Ramos (cell line): ENCODE results near the gene FOLR2.
"Not testable (repeated sequence)": the region's sequence is repeated elsewhere in the genome, so short reads cannot be mapped to it uniquely, and the experiment has no call there.

ENCODE experiments used
- in situ Hi-C: fragments of 300-500 bp; cut with MboI; formaldehyde crosslinking; loops from one replicate; pipeline ENCODE4 v1.14.3; 2022; ENCODE audit warnings: low sequenced_read_pairs; ENCODE audit not compliant: unreplicated experiment

Gene FOLR2

DNA sequence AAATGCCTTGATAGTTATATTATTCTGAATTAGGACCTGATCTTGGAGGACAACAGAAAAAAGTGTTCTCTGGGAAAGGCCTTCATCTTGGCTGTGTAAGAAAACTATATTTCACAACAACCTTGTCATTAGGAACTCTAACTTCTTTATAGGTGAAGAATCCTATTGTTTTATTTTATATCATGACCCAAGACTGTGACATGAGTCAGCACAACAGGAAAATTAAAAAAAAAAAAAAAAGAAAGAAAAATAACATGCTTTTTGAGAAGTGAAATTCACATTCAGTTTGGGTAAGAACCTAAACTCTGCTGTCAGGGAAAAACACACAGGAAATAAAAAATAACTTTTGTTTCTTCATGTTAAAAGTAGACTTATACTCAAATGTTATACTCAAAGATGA is 11.7 kb upstream of the FOLR2 start:
- in situ Hi-C loops: no loop called here

DNA sequence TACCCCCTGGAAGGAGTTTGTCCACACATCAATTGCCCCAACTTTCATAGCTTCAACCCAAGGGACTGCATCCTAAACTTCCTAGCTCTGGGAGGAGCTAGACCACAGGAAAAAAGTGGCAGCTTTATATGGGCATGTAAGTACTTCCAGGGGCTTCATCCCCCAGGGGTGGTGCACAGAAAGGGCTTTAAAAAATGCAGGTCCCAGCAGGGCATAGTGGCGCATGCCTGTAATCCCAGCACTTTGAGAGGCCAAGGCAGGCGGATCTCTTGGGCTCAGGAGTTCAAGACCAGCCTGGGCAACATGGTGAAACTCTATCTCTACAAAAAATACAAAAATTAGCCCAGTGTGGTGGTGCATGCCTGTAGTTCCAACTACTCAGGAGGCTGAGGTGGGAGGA is 9.8 kb upstream of the FOLR2 start:
- in situ Hi-C loops: not testable (repeated sequence)

DNA sequence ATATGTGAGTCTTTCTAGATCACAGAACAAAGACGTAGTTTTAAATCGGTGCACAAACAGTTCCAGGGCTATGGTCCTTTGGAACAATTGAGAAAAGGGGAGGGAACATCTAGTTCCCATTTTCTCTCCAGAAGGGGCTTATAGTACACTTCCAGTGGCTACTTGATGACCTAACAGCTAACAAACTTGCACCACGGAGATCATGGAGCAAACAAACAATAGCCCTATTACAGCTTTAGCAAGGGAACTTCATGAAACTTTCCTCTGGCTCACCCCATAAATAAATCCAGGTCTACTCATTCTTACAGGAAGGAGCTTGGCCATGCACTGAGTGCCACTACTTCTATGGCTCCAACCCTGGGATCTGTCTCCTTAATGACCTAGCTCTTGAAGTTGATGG is 8.3 kb upstream of the FOLR2 start:
- in situ Hi-C loops: no loop called here

DNA sequence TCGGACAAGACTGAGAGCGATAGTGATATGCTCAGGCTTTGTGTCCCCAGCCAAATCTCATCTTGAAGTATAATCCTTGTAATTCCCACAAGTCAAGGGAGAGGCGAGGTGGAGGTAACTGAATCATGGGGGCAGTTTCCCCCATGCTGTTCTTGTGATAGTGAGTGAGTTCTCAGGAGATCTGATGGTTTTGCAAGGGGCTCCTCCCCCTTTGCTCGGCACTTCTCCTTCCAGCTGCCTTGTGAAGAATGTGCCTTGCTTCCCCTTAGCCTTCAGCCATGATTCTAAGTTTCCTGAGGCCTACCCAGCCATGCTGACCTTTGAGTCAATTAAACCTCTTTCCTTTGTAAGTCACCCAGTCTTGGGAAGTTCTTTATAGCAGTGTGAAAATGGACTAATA is 7.5 kb upstream of the FOLR2 start:
- in situ Hi-C loops: no loop called here

DNA sequence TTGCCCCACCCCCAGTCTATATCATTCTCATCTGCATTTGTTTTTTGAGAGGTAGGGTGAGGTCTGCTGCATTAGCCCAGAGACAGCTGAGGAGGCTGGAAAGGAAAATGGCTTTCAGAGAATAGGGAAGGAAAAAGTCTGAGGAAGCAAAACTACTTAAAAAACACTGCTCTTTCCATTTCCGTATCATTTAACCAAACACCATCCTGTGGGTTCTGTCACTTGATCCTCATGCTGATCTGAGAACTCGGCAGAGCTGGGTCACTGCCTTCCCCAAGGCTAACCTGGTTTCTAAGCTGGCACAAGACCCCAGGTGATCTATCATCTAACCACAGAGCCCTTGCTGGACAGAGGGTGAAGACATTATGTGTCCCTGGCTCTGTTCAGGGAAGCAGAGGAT is 1.2 kb downstream of the FOLR2 start:
- in situ Hi-C loops: no loop called here

DNA sequence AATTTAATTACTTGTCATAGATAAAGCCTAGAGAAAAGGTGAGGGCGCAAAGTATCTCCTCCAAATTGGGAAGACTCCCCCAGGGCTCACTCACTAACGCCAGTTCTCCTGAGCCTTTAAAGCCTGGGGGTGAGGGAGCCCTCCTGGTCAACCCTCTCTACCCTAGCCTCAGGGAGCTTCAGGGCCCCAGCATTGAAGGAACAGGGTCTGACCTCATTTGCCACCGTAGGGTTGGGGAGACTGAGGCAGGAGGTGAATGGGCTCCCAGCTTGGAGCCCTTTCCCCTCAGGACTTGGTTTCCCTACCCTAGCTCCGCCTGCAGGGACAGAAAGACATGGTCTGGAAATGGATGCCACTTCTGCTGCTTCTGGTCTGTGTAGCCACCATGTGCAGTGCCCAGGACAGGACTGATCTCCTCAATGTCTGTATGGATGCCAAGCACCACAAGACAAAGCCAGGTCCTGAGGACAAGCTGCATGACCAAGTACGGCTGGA is 1.7 kb downstream of the FOLR2 start:
- in situ Hi-C loops: no loop called here

DNA sequence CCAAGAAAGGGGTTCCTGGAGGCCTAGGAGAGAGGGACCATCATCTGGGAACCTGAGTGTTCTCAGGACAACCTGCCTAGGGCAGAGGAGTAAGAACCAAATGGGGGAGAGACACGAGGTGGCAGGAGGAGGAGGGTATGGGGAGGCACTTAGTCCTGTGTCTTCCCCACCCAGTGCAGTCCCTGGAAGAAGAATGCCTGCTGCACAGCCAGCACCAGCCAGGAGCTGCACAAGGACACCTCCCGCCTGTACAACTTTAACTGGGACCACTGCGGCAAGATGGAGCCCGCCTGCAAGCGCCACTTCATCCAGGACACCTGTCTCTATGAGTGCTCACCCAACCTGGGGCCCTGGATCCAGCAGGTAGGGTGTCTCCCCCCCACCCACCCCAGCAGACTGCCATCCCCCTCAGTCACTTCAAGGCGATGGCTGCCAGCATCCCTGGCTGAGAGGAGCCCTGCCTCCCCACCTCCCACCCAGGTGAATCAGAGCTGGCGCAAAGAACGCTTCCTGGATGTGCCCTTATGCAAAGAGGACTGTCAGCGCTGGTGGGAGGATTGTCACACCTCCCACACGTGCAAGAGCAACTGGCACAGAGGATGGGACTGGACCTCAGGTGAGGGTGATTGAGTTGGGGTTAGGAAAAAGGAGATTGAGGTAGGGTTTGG is 4.2 kb downstream of the FOLR2 start:
- in situ Hi-C loops: no loop called here

DNA sequence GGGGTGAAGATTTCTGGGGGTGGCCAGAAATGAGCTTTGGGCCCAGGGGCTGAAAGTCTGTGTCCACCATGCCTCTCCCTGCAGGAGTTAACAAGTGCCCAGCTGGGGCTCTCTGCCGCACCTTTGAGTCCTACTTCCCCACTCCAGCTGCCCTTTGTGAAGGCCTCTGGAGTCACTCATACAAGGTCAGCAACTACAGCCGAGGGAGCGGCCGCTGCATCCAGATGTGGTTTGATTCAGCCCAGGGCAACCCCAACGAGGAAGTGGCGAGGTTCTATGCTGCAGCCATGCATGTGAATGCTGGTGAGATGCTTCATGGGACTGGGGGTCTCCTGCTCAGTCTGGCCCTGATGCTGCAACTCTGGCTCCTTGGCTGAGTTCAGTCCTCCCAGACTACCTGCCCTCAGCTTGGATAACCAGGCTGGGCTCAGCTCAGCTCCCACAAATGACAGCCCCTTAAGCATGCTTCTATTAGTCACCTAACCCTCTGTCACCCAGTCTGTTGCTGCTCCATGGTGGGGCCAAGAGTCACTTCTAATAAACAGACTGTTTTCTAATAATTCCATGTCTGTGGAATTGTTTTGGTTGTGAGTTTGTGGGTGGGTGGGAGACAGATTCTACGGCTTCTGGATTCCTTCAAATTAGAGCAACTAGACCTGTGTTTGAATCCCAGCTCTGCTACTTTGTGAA is 4.9 kb downstream of the FOLR2 start:
- in situ Hi-C loops: no loop called here

DNA sequence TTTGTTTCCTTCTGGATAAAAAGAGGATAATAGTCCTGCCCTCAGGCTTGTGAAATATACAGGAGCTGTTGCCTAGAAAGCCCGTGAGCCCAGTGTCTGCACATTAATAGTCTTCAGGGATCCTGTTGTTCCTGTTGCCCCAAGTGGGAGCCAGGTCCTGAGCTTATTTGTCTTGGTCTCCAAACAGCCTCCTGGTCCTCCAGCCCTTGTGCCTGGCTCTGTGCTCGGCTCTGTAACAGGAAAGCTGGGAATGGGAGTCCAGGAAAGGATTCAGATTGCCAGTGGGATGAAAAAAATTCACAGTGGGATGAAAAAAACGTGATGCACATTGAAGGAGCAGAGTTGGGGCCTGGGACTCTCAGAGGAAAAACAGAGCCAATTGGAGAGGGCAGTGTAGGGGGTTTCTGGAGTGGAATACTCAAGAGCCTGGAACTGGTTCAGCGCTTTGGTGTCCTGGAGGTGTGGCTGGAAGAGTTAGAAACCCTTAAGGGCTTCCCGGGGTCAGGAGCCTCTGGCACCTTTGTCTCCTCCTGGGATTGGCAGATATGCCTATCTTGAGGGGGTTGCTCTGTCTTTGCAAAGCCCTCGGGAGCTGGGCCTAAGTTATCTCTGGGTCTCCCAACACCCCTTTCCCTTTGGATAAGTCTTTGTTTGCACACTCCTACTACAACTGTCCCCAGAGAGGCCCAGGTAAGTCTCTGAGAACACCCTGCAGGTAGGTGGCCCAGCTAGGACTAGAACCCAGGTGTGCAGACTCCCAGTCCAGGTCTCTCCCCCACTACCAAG is 5.7 kb downstream of the FOLR2 start:
- in situ Hi-C loops: no loop called here

DNA sequence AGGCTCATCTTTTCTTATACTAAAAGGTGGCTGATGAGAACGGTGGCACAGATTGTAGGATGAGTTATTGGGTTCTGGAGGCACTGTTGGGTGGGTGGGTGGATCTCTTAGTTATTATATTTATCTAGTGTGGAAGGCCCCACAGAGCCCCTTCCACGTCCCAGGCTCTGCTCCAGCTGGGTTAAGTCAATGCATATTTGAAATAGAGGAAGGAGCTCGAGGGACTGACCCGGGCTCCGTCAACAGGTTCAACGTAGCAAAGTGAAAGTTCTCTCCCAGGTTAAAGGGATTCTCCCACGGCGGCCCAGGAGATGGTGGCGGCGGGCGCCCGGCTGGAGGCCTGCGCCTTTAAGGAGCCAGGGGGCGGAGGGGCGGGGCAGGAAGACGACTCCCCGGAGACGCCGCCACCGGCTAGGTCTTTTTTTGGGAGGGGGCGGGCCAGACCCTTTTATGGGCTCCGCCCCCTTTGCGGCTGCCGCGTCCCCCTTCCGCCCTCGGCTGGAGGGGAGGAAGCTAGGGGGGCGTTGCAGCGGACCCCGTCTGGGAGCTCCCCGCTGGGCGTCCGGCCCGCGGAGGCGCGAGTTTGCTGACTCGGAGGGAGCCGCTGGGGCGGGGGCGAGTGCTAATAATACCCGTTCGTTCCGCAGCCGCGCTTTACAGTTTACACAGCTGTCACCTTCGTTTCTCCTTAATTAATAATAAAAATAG is 6.5 kb downstream of the FOLR2 start:
- in situ Hi-C loops: no loop called here

DNA sequence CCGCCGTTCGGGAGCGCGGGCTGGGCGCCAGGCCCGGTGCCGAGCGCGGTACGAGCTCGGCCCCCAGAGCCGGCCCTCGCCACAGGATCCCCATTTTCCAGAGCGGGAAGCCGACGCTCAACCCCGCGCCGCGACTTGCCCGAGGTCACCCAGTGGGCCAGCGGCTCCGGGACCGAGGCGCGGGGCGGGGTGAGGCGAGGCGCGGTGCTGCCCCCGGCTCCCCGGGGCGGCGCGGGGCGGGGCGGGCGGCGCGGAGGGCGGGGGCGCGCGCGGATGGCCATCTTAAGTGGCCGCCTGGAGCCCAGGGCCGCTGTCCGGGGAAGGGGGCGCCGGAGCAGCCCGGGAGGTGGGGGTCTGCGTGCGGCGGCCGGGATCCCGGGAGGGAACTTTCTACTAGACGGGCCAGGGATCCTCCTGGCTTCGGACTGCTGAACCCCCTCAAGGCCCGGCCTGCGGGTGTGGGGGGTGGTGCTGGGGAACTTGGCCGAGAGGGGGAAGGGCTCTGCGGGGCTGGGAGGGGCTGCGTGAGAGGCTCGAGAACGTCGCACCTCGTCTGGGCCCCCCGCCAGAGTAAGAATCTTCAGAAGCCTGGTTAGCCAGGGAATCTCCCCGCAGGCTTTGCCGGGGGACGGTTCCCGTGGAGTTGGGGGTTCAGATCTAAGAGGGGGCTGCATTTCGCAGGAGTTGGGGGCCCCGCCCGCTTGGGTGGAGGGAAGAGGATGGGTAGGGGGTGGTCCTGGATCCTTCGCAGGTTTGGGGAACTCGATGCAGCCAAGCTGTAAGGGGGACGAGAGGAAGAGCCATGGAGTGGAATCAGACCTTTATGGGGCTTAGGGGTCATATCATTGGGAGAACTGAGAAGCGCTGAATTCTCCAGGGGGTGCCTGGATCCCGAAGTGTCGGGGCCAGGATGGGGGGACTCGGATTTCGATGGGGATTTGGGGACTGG is 7.3 kb downstream of the FOLR2 start:
- in situ Hi-C loops: no loop called here

DNA sequence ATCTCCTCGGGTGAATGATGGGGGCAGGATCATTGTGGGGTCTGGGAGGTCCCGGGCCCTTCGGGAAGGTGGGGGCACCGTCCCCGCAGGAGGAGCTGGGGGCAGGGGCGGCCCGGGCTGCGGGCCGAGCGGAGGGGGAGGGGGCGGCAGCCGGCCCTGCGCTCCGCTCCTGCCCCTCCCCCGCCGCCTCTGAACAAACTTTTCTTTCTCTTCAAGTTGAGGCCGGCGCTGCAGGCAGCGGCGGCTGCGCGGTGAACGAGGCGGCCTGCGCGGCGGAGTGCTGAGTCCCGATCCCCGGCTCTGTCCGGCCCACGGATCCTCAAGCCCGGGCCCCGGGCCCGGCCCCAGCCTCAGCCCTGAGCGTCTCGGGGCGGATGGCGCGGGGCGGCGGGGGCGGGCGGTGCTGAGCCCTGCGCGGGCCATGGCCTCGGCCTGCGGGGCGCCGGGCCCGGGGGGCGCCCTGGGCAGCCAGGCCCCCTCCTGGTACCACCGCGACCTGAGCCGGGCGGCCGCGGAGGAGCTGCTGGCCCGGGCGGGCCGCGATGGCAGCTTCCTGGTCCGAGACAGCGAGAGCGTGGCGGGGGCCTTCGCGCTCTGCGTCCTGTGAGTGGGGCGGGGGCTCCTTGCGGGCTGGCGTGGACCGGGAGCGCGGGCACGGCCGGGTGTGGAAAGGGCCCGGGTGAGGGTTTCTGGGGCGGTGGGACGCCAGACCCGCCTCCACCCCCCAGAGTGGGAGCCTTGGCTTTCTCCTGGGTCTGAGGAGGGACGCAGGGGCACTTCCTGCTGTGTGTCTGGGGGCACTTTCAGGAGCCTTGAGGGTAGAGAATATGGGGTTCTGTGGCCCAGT is 8.2 kb downstream of the FOLR2 start, which contains the start of gene INPPL1:
TSS of gene INPPL1 (plus strand) at position 204 of the 847 bp plus-strand sequence. CDS start at position 422, 218 bp downstream.
- in situ Hi-C loops: no loop called here

DNA sequence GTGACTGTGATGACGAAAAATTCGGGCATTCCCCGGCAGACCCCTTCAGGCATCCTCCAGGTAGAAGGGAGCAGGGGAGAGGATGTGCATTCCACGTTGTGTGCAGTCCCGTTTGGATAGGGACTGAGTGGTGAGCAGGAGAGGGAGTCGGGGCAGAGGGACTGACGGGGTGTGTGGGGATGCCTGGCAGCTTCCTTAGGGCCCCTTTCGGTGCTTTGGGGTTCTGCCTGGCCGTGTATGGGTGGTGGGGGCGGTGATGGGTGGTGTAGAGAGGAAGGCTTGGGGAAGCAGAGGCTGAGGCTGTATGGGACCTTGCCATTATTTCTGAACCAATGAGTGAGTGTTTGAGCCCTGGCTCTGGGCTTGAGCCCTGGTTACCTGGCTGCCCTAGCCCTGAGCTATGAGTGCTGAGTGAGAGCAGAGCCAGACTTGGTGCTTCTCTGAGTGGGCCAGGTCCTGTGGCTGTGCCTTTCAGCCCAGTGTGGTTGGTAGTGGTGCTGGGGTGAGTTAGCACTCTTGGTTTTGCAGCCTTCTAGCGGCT is 8.9 kb downstream of the FOLR2 start:
- in situ Hi-C loops: no loop called here

DNA sequence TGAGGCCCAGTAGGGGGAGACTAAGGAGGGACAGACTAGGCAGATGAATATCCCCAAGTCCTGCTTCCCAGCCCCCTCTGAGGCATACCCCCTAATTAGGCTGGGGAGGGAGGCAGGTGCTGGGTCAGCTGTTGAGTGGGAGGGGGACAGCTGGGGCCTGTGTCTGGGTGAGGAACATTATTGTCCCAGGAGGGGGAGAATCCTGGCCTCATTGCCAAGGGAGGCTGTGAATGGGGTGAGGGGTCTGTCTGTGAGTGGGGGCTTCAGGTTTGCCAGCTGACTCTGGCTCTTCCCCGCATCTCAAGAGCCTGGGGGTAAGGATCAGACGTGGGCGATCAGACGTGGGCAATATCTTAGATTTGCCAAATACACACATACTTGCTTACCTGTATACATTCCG is 10.1 kb downstream of the FOLR2 start:
- in situ Hi-C loops: no loop called here

DNA sequence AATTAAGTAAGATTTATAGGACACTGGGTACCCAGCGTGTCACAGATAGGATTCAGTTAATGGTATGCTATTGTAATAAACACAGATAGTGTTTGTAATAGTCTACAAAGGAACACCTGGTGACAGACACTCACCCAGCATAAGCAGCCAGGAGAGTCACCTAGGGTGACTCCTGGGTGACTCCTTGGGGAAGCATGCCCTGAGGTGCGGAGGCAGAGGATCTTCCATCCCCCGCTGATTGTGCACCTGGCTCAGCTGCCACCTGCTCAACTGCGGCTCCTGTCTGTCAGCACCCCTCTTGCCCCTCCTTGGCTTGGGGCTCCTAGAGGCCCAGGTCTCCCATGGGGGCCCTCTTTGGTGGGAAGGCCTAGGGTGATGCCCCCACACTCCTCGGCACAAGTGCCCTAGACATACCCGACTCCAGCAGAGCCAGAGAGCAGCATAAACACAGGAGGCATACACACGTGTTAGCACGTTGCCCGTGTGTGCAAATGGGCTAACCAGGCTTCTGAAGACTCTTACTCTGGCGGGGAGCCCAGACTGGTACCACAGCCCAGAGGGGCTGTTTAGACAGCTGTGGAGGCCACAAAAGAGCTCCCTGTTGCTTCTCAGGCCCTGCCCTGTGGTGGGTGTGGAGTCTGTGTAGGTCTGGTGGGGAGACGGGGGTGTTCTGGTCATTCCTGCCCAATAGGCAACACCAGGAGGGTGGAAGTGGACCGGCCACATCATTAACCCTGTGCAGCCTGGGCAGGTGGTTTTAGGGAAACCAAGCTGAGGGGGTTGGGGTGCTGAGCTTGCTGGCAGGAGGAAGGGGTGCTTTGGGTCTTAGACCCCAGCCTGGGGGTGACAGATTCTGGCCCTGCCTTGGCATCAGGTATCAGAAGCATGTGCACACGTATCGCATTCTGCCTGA is 11.0 kb downstream of the FOLR2 start:
- in situ Hi-C loops: no loop called here

DNA sequence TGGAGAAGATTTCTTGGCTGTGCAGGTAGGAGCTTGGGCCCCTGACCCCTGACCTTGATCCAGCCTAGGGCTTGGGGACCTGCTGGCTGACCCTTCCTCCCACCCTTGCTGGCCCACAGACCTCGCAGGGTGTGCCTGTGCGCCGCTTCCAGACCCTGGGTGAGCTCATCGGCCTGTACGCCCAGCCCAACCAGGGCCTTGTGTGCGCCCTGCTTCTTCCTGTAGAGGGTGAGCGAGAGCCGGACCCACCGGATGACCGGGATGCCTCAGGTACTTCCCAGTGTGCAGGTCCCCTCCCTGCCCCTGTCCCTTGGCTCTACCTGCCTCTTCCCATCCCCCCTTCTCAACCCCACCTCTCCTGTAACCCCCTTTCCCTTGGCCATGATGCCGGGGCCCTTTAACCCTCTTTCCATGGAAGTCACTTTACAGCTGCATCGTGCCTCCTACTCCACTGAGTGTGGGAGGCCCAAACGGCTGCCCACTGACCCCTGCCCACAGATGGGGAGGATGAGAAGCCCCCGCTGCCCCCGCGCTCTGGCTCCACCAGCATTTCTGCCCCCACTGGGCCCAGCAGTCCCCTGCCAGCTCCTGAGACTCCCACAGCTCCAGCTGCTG is 11.7 kb downstream of the FOLR2 start:
- in situ Hi-C loops: no loop called here

DNA sequence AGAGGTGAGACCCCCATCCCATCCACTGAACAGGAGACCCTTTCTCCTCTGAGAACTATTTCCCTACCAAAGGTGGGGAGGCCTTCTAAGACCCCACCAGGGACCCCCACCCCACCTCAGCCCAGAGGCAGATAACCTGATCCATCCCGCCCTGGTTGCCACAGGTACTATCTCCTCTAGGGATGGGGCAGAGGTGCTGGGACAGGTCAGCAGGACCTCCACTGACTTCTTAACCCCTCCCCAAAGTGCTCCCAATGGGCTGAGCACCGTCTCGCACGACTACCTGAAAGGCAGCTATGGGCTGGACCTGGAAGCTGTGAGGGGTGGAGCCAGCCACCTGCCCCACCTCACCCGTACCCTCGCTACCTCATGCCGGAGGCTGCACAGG is 12.2 kb downstream of the FOLR2 start:
- in situ Hi-C loops: no loop called here
